Neural progenitor cell (in vitro differentiated cells): ENCODE measurements around the gene TMEM108. TPM values are rescaled to one million over a fixed set of nuclear protein-coding genes. Genes with fewer than 3 reads are reported as not detected.
A peak's percentile ranks its signal among the peaks of the same experiment; 100 is the strongest.

Experiments
- DNase-seq: peaks from one replicate; pipeline ENCODE4 v3.0.0-alpha.2; 2016; ENCODE audit warnings: low spot score
- H2AFZ ChIP-seq: fragments of 200-600 bp; sonication (generic); replicated peaks from 2 replicates; pipeline ENCODE4 v1.6.1; 2016; ENCODE audit warnings: antibody characterized with exemption
- H3F3A ChIP-seq: fragments of 200-600 bp; sonication (generic); 2 replicates; pipeline ENCODE4 v1.6.1; 2016; ENCODE audit warnings: antibody characterized with exemption, low read depth
- H3K27ac ChIP-seq: fragments of 200-600 bp; sonication (generic); 2 replicates; pipeline ENCODE4 v1.5.1; 2016; ENCODE audit warnings: mild to moderate bottlenecking
- H3K27me3 ChIP-seq: fragments of 200-600 bp; sonication (generic); 2 replicates; pipeline ENCODE4 v1.6.1; 2016; ENCODE audit warnings: mild to moderate bottlenecking, moderate library complexity
- H3K36me3 ChIP-seq: fragments of 200-600 bp; sonication (generic); 2 replicates; pipeline ENCODE4 v1.5.1; 2016
- H3K4me1 ChIP-seq: fragments of 200-600 bp; sonication (generic); 2 replicates; pipeline ENCODE4 v1.6.1; 2016; ENCODE audit warnings: mixed run types
- H3K4me2 ChIP-seq: fragments of 200-600 bp; sonication (generic); 2 replicates; pipeline ENCODE4 v1.6.1; 2016
- H3K4me3 ChIP-seq: fragments of 200-600 bp; sonication (generic); 2 replicates; pipeline ENCODE4 v1.5.1; 2016
- H3K79me2 ChIP-seq: fragments of 200-600 bp; sonication (generic); 2 replicates; pipeline ENCODE4 v1.6.1; 2016; ENCODE audit warnings: low read depth
- H3K9ac ChIP-seq: fragments of 200-600 bp; sonication (generic); 2 replicates; pipeline ENCODE4 v1.6.1; 2016
- H3K9me3 ChIP-seq: fragments of 200-600 bp; sonication (generic); 2 replicates; pipeline ENCODE4 v1.5.1; 2016; ENCODE audit warnings: low read depth
- H4K20me1 ChIP-seq: fragments of 200-600 bp; sonication (generic); 2 replicates; pipeline ENCODE4 v1.6.1; 2016; ENCODE audit warnings: low read depth
- H3K27ac Mint-ChIP-seq: 3 replicates; pipeline ENCODE4 v1.8.0; 2021; ENCODE audit warnings: mixed read lengths
- H3K27me3 Mint-ChIP-seq: 2 replicates; pipeline ENCODE4 v1.8.0; 2022; ENCODE audit warnings: low read depth, mild to moderate bottlenecking, inconsistent platforms, moderate library complexity, mixed read lengths; ENCODE audit not compliant: insufficient read depth
- H3K36me3 Mint-ChIP-seq: 3 replicates; pipeline ENCODE4 v1.8.0; 2021; ENCODE audit warnings: mixed read lengths
- H3K4me1 Mint-ChIP-seq: 3 replicates; pipeline ENCODE4 v1.8.0; 2021; ENCODE audit warnings: mixed read lengths
- H3K4me3 Mint-ChIP-seq: 3 replicates; pipeline ENCODE4 v1.8.0; 2021; ENCODE audit warnings: mild to moderate bottlenecking, moderate library complexity, mixed read lengths
- H3K9me3 Mint-ChIP-seq: 3 replicates; pipeline ENCODE4 v1.8.0; 2020; ENCODE audit warnings: mixed read lengths
- EZH2 ChIP-seq: fragments of 200-600 bp; sonication (generic); IDR thresholded peaks from 2 replicates; pipeline ENCODE4 v1.6.1; 2017; ENCODE audit warnings: antibody characterized with exemption, mild to moderate bottlenecking, moderate library complexity
- EZH2phosphoT487 ChIP-seq: fragments of 200-600 bp; sonication (generic); IDR thresholded peaks from 2 replicates; pipeline ENCODE4 v1.6.1; 2017; ENCODE audit warnings: antibody characterized with exemption
- total RNA-seq: library from RNA; depleted of rRNA; stranded (reverse); fragments of >200 nt; gene quantifications from 2 replicates; pipeline ENCODE4 v1.2.3, GENCODE V29; 2015; ENCODE audit warnings: low replicate concordance
- TF ChIP-seq, protein P1 (sequence below): fragments of 200-600 bp; sonication (generic); IDR thresholded peaks from 2 replicates; pipeline ENCODE4 v1.5.1; 2017; ENCODE audit warnings: antibody characterized with exemption, mild to moderate bottlenecking

The TMEM108 gene
- total RNA-seq, 1 donor from 2014 or later, result 4.8 TPM

- H3K79me2 ChIP-seq, result no peaks in the 10 kb centered on the region
- Mint-ChIP-seq H3K4me3 (no peak overlapping the region), H3K36me3 (no peaks in the 10 kb centered on the region), H3K4me1 (peaks cover 20% of the 10 kb centered on the region), H3K9me3 (no peaks in the 10 kb centered on the region), H3K27me3 (peaks cover 7% of the 10 kb centered on the region), H3K27ac (no peak overlapping the region)
- no peak overlapping the region for H3K27ac ChIP-seq
- peaks cover 18% of the 10 kb centered on the region for H3K4me1 ChIP-seq
- H3K27me3 ChIP-seq, result peaks cover 31% of the 10 kb centered on the region
- peak; percentile 91 for DNase-seq
- H3K9ac ChIP-seq, result no peak overlapping the region
- H3K36me3 ChIP-seq, result no peaks in the 10 kb centered on the region
- no peak for TF ChIP-seq EZH2
- TF ChIP-seq, protein P1, sequence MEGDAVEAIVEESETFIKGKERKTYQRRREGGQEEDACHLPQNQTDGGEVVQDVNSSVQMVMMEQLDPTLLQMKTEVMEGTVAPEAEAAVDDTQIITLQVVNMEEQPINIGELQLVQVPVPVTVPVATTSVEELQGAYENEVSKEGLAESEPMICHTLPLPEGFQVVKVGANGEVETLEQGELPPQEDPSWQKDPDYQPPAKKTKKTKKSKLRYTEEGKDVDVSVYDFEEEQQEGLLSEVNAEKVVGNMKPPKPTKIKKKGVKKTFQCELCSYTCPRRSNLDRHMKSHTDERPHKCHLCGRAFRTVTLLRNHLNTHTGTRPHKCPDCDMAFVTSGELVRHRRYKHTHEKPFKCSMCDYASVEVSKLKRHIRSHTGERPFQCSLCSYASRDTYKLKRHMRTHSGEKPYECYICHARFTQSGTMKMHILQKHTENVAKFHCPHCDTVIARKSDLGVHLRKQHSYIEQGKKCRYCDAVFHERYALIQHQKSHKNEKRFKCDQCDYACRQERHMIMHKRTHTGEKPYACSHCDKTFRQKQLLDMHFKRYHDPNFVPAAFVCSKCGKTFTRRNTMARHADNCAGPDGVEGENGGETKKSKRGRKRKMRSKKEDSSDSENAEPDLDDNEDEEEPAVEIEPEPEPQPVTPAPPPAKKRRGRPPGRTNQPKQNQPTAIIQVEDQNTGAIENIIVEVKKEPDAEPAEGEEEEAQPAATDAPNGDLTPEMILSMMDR, result peak; percentile 94
- no peaks in the 10 kb centered on the region for H3K9me3 ChIP-seq
- H3F3A ChIP-seq, result peaks cover 10% of the 10 kb centered on the region
- no peaks in the 10 kb centered on the region for H4K20me1 ChIP-seq
- no peak overlapping the region for H2AFZ ChIP-seq
- H3K4me3 ChIP-seq, result peak overlapping the region; percentile 2
- peak overlapping the region; percentile 62 for H3K4me2 ChIP-seq
Measured at GRCh38 chr3:133040696-133041523, 2.7 kb downstream of the TMEM108 start.

DNA sequence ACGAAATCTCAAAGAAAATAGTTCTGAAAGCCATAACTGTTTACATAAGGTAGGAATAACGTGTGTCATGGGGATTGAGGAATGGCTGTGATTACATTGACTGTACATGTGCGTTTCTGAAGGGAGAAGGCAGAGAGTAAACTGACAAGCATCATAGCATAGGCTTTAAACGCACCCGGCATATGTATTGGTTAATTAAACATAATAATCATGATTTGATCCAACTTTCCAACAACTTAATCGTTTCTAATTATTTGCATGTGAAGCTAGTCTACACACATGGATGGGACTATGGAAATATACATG, 3.3 kb downstream of the TMEM108 start:
- Histone ChIP-seq H3K36me3 (no peaks in the 10 kb centered on the region), H3K4me3 (no peak overlapping the region), H3K9me3 (no peaks in the 10 kb centered on the region), H3K27ac (no peak overlapping the region), H3K27me3 (peaks cover 31% of the 10 kb centered on the region), H4K20me1 (no peaks in the 10 kb centered on the region), H2AFZ (no peak overlapping the region), H3K9ac (no peak overlapping the region), H3K4me2 (peak overlapping the region; percentile 62), H3K79me2 (no peaks in the 10 kb centered on the region), H3K4me1 (peaks cover 18% of the 10 kb centered on the region), H3F3A (peaks cover 10% of the 10 kb centered on the region)
- no peaks in the 10 kb centered on the region for H3K9me3 Mint-ChIP-seq
- H3K4me1 Mint-ChIP-seq, result peaks cover 20% of the 10 kb centered on the region
- no peak overlapping the region for H3K27ac Mint-ChIP-seq
- H3K27me3 Mint-ChIP-seq, result peaks cover 7% of the 10 kb centered on the region
- no peaks in the 10 kb centered on the region for H3K36me3 Mint-ChIP-seq
- TF ChIP-seq, protein P1, result no peak
- TF ChIP-seq EZH2phosphoT487 (no peak), EZH2 (no peak)
- DNase-seq, result no peak
- no peak overlapping the region for H3K4me3 Mint-ChIP-seq

DNA sequence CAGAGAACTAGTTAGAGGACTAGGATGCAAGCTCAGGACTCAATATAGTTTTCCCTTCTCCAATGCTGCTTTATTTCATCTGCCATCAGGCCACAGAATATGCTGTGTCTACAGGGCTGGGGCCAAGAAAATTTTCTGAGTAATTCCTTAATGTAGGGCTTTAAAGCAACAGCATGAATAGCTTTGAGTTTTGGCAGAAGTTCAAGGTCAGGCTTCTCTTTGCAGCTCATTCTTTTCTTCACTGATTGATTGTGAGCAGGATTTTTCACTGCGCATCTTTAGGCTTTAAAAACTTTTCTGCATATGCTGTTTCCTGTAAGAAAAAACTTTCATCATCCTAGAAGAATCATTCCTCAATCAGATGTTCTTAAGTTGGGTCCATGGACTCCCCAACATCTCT, 4.6 kb downstream of the TMEM108 start:
- Mint-ChIP-seq H3K27ac (no peak overlapping the region), H3K27me3 (peaks cover 5% of the 10 kb centered on the region), H3K36me3 (no peaks in the 10 kb centered on the region), H3K4me3 (no peak overlapping the region), H3K4me1 (peaks cover 17% of the 10 kb centered on the region), H3K9me3 (no peaks in the 10 kb centered on the region)
- Histone ChIP-seq H3K9me3 (no peaks in the 10 kb centered on the region), H3F3A (peaks cover 10% of the 10 kb centered on the region), H2AFZ (no peak overlapping the region), H3K79me2 (no peaks in the 10 kb centered on the region), H4K20me1 (no peaks in the 10 kb centered on the region), H3K9ac (no peak overlapping the region), H3K27ac (no peak overlapping the region), H3K27me3 (peaks cover 18% of the 10 kb centered on the region), H3K36me3 (no peaks in the 10 kb centered on the region), H3K4me2 (no peak overlapping the region), H3K4me3 (no peak overlapping the region), H3K4me1 (peaks cover 18% of the 10 kb centered on the region)
- TF ChIP-seq EZH2phosphoT487, result no peak
- TF ChIP-seq, protein P1, result no peak
- no peak for TF ChIP-seq EZH2
- no peak for DNase-seq
